Osteocyte (in vitro differentiated cells): Measurements from ENCODE around the gene THRB. TPM values are rescaled to one million over a fixed set of nuclear protein-coding genes. Genes with fewer than 3 reads are reported as not detected.

Experiments
- DNase-seq: peaks from one replicate; pipeline ENCODE4 v3.0.0; 2021; ENCODE audit warnings: mixed read lengths; ENCODE audit not compliant: unreplicated experiment; ENCODE audit errors: extremely low spot score
- H3K27ac Mint-ChIP-seq: one replicate; pipeline ENCODE4 v1.8.0; 2021; ENCODE audit warnings: mild to moderate bottlenecking, mixed read lengths; ENCODE audit not compliant: unreplicated experiment
- H3K27me3 Mint-ChIP-seq: one replicate; pipeline ENCODE4 v1.8.0; 2021; ENCODE audit warnings: mixed read lengths; ENCODE audit not compliant: unreplicated experiment
- H3K36me3 Mint-ChIP-seq: one replicate; pipeline ENCODE4 v1.8.0; 2021; ENCODE audit warnings: mixed read lengths; ENCODE audit not compliant: unreplicated experiment
- H3K4me1 Mint-ChIP-seq: one replicate; pipeline ENCODE4 v1.8.0; 2021; ENCODE audit warnings: mixed read lengths; ENCODE audit not compliant: unreplicated experiment
- H3K4me3 Mint-ChIP-seq: one replicate; pipeline ENCODE4 v1.8.0; 2021; ENCODE audit warnings: mild to moderate bottlenecking, moderate library complexity, mixed read lengths; ENCODE audit not compliant: unreplicated experiment
- H3K9me3 Mint-ChIP-seq: one replicate; pipeline ENCODE4 v1.8.0; 2021; ENCODE audit warnings: mixed read lengths; ENCODE audit not compliant: unreplicated experiment
- CTCF ChIP-seq: fragments of 200-600 bp; sonication (generic); IDR thresholded peaks from 2 replicates; pipeline ENCODE4 v1.5.0; 2021; ENCODE audit warnings: antibody characterized with exemption, mild to moderate bottlenecking, moderate library complexity
- total RNA-seq: library from RNA; stranded (reverse); gene quantifications from 2 replicates; pipeline ENCODE4 v1.2.1, GENCODE V29; 2021

THRB gene
- total RNA-seq, 1 donor from 2014 or later: 4.6 TPM

- H3K4me3 Mint-ChIP-seq: no peak overlapping the region
- no peak overlapping the region for H3K27ac Mint-ChIP-seq
- TF ChIP-seq CTCF: peak; percentile 50
- H3K9me3 Mint-ChIP-seq: no peaks in the 10 kb centered on the region
- H3K27me3 Mint-ChIP-seq: no peaks in the 10 kb centered on the region
- H3K36me3 Mint-ChIP-seq: peaks cover 2% of the 10 kb centered on the region
- H3K4me1 Mint-ChIP-seq: peaks cover 20% of the 10 kb centered on the region
- DNase-seq: no peak
These were observed 405.9 kb downstream of the THRB start for GRCh38 chr3:24088782-24089181.

DNA sequence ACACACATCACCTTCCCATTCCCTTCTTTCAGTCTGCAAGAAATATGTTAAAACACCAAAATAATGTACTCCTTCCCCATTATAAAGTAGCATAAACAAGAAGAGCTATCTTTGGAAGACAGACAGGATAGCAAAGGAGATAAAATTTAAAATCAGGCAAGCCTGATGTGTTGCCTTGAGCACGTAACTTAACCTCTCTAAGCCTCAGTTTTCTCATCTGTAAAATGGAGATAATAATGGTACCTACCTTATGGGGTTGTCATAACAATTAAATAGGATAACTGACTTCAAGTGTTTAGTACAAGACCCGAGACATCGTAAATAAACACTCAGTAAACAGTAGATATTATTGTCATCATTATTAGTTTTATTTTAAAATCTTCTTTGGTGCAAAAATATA is 407.2 kb downstream of the THRB start:
- no peak for TF ChIP-seq CTCF
- Mint-ChIP-seq H3K9me3 (peaks cover 6% of the 10 kb centered on the region), H3K4me3 (no peak overlapping the region)

DNA sequence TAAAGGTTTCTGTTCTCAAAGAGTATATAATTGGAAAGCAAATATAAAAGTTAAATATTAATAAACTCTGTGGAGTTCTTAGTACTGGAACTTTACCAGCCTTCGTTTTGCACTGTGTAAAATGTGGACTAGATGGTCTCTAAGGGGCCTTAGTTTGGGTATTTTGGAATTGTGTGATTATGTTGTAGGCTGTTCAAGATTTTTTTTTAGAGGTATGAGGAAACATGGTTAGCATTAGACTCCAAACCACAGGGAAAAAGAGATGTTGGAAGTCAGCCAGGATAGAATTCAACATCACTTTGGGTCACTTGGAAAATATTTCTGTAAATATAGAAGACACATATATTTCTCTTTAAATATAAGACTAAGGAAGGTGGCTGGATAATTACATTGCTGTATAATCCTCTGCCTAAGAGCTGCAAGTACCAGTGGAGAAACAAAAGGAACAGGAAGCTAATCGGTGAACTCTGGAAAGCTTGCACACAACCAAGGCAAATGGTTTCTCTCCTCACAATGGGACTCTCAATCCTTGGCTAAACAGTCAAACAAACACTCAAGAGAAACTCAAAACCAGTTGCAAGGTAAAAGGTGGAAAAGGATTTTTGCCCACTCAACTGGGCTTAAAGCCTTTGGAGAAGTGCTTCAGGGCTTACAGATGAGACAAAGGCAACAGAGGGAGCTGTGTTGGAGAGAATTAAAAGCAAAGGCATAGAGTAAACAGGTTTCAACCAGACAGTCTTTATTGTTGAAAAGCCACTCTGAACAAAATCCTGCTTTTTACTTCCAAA is 407.8 kb downstream of the THRB start:
- Mint-ChIP-seq H3K9me3 (peaks cover 6% of the 10 kb centered on the region), H3K4me1 (peaks cover 20% of the 10 kb centered on the region), H3K36me3 (peaks cover 2% of the 10 kb centered on the region), H3K27ac (peak overlapping the region; percentile 70), H3K27me3 (no peaks in the 10 kb centered on the region), H3K4me3 (no peak overlapping the region)
- no peak for DNase-seq
- TF ChIP-seq CTCF: no peak

More for the DNA sequence above, 407.2 kb downstream of the THRB start:
- Mint-ChIP-seq H3K27me3 (no peaks in the 10 kb centered on the region), H3K36me3 (peaks cover 2% of the 10 kb centered on the region), H3K4me1 (peaks cover 20% of the 10 kb centered on the region), H3K27ac (peak overlapping the region; percentile 9)
- DNase-seq: no peak

- H3K4me3 Mint-ChIP-seq: no peak overlapping the region
- TF ChIP-seq CTCF: no peak
- H3K36me3 Mint-ChIP-seq: peaks cover 2% of the 10 kb centered on the region
- H3K9me3 Mint-ChIP-seq: peaks cover 6% of the 10 kb centered on the region
- H3K27me3 Mint-ChIP-seq: no peaks in the 10 kb centered on the region
- peak overlapping the region; percentile 5 for H3K27ac Mint-ChIP-seq
- DNase-seq: no peak
- peaks cover 20% of the 10 kb centered on the region for H3K4me1 Mint-ChIP-seq
These were observed 408.4 kb downstream of the THRB start for GRCh38 chr3:24086206-24086605.

- no peak for DNase-seq
- H3K4me3 Mint-ChIP-seq: no peak overlapping the region
- no peaks in the 10 kb centered on the region for H3K27me3 Mint-ChIP-seq
- peaks cover 23% of the 10 kb centered on the region for H3K9me3 Mint-ChIP-seq
- no peaks in the 10 kb centered on the region for H3K4me1 Mint-ChIP-seq
- TF ChIP-seq CTCF: no peak
- H3K27ac Mint-ChIP-seq: no peak overlapping the region
- H3K36me3 Mint-ChIP-seq: no peaks in the 10 kb centered on the region
These were observed 422.5 kb downstream of the THRB start for GRCh38 chr3:24072193-24072592.
